GM19452 (cell line): ENCODE data around the gene WNK3.

Experiments used
- ATAC-seq: cut with Tn5 transposase; IDR thresholded peaks from one replicate; pipeline ENCODE4 v1.9.1; 2021; ENCODE audit not compliant: unreplicated experiment

WNK3 gene

DNA sequence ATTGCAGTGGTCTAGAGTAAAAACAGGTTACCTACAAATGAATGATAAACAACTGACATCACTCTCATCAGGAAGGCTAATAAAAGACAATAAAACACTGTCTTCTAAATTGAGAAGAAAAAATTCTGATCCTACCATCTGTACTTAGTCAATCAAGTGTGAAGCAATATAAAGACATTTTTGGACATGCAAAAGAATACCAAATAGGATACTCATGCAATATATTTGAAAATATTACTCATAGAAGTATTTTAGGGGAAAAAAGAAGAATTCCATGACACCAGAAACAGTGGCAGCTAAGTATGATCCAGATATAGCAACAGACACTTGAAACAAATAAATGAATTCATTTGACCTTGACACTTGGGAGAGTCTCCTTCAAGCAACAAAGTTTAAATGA, 111.0 kb downstream of the WNK3 start:
- ATAC-seq, result no peak

DNA sequence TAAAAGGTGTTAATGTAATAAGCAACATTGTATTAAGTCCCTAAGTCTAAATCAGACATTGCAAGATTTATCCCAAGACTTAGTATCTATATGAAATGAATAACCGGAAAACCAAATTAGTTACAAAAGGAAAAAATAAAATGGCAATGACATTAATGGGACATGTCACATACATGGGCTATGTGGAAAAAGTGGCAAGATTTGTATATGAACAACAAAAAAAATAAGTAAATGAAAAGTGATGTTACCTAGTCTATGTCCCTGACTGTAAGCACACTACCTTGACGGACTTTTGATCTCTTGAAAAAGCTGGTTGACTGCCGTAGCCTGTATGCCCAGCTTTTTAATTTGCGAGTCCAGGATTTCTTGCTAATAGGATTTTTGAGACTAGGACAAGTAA, 119.3 kb downstream of the WNK3 start:
- ATAC-seq, result no peak

- no peak for ATAC-seq
These were observed 120.8 kb downstream of the WNK3 start for GRCh38 chrX:54237014-54237413.

- ATAC-seq, result no peak
These were observed 127.3 kb downstream of the WNK3 start for GRCh38 chrX:54230435-54231148.

DNA sequence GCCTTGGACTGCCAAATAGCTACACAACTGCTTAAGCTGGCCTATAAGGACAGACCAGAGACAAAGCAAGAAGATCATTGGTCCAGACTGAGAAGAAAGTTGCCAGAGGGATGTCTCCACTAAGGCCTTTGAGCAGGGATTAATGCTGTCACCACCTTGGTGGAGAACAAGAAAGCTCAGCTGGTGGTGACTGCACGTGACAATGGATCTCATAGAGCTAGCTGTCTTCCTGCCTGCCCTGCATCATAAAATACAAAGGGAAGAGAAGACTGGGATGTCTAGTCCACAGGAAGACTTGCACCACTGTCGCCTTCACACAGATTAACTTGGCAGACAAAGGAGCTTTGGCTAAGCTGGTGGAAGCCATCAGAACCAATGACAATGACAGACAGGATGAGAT, 134.3 kb downstream of the WNK3 start:
- ATAC-seq, result no peak

DNA sequence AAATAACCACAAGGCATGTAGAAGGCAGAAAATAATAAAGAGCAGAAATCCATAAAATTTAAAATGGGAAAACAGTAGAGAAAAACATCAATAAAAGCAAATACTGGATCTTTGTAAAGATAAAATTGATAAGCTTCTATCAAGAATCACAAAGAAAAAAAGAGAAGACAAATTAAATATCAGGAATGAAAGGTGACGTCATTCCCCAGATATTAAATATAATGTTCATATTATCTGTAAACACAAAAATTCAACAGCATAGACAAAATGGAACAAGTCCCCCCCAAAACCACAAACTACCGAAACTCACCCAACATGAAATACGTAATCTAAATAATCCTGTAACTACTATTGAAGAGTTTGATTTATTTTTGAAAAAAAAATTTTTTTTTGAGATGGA, 144.2 kb downstream of the WNK3 start:
- no peak for ATAC-seq

- no peak for ATAC-seq
These were observed 149.3 kb downstream of the WNK3 start for GRCh38 chrX:54208531-54208930.

DNA sequence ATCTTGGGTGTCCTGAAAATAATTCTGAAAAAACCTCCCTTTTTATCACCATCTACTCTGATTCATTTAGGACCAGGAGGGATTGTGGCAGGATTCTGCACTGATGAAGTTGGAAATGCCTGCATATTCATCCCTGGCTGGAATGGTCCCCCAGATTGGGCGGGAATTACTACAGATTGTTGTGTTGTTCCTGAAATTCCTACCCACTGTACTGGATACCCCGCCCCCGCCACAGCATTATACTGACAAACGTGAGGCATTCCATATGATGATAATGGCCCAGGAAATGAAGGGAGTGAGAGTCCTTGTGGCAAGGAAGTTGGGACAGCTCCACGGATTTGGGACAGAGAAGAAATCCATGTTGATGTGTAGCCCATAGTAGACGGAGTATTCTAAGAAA, 159.6 kb downstream of the WNK3 start:
- ATAC-seq, result no peak

GRCh38 chrX:54194982-54195588, 162.8 kb downstream of the WNK3 start:
- no peak for ATAC-seq

- no peak for ATAC-seq
These were observed 164.6 kb downstream of the WNK3 start for GRCh38 chrX:54193085-54193821.

DNA sequence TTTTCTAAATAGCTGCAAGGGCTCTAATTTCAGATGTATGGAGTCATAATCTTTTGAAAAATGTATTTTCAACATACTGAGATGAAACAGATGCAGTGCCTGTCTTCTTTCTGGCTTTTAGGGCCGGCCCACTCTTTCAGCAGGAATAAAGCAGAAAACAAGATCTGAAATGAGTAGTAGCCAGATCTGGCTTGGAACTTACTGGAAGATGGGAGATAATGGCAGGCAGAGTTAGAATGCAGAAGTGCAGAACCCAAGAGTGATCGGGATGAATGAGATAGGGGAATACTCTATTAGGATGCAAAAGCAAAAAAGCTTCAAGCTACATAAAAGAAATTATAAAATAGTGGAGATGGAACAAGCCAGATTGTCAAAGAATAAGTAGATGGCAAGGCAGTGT, 173.4 kb downstream of the WNK3 start:
- no peak for ATAC-seq

- ATAC-seq, result peak; percentile 45
These were observed 174.8 kb downstream of the WNK3 start, which contains the start of gene FAM120C for GRCh38 chrX:54182864-54183613. Gene FAM120C (minus strand): TSS chrX:54183254. CDS start chrX:54183198, 56 bp downstream.

DNA sequence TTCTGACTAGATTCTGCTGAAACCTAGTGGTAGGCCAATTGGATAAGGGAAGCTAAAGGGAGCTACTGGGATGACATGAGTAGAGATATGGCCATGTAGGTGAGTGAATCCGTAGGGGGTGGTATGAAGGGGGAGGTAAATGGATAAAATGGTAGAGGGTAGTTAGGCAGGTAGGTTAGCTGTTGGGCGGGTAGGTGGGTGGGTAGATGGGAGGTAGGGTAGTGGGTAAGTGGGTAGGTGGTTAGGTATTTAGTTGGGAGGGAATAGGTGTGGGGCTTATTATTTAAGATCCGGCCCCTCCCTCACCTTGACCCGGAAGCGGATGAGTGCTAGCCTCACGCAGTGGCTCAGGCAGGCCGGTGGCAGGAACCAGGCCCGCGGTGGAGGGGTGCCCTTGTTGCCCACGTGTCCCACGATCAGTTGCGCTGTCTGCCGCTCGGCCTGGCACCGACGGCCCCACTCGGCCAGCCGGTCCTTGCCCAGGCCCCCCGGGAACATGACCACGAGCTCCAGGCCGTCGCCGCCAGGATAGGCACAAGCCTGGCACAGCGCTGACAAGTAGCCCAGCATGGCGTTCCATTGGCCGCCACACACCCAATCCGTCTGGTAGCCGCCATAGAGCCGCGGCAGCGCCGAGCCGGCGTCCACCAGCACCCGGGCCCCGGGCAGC, 175.5 kb downstream of the WNK3 start:
- ATAC-seq, result peak; percentile 67

DNA sequence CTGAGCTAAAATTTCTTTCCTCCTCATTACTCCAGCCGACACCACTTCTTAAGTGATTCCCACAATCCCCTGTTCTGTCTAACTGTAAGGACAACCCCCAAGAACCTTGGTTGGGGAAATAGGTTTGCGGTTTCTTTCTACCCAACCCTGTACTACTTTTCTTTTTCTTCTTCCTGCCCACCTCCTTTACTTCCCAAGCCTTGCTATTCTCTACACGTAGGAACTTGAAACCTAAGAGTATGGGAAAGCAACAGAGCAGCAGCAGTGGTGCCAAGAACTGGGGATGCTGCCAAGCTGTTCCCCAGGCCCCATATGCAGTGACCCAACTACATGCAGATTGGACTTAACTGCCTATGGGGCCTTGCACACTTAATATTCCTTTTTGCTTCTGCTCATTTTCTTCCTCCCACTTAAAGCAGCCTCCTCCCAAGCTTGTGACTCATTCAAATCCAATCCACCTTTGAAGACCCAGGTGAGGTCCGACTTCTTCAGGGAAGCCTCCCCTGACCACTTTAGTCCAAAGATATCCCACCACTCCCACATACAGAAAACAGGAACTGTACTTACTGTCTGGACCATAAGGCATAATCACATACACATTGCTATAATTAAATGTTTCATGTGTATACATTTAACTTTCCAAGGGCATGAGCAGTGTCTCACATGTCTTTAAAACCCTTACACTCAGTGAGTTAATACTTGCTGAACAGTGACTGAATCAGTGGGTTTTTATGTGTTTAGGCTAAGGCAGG, 176.5 kb downstream of the WNK3 start:
- no peak for ATAC-seq

DNA sequence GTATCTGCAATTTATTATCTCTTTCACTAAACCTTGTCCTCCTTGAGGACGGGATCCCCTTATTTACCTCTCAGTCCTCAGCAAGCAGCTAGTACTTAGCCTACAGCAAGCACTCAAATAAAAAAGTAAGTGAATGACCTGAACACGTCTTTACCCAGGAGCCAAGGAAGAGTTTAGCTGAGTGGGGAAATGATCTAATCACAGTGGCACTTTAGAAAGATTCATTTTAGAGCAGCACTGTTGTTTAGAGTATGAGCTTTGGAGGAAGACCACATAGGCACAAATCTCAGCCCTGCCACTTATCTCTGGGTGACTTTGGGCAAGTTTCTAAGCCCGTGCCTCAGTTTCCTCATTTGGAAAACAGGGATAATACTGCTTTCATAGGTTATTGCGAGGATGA, 177.4 kb downstream of the WNK3 start:
- ATAC-seq, result no peak

DNA sequence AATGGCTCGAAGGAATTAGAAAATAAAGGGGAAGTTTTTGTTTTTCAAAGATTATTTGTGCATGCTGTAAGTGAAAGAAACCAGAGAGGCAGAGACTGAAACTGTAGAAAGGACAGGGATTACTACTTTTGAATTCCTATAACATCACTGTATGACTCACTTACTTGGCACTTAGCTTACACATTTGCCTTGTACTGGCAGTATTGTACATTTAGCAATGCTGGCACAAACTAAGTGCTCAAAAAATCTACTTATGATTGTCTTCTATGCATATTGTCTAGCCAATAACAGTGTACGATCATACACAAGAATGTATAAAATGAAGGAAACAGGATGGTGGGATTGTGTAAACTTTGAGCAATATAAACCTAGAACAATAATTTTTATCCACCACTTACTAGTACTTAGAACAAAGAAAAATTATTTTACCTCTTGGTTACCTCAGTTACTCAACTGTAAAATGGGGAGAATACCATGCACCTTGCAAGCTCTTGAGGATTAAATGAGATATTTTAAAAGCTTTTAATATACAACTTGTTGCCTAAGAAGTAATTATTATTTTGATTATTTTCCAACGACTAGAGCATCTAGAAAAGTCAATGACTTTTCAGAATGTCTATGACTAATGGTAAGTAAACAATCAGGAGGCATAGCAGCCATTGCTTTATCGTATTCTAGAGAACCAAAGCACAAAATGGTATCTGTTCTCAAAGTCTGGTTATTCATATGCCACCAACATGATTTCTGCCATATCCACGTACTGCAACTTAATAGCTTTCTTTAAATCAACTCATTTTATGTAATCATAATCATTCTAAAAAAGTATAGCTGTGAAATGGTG, 179.5 kb downstream of the WNK3 start:
- ATAC-seq, result no peak

DNA sequence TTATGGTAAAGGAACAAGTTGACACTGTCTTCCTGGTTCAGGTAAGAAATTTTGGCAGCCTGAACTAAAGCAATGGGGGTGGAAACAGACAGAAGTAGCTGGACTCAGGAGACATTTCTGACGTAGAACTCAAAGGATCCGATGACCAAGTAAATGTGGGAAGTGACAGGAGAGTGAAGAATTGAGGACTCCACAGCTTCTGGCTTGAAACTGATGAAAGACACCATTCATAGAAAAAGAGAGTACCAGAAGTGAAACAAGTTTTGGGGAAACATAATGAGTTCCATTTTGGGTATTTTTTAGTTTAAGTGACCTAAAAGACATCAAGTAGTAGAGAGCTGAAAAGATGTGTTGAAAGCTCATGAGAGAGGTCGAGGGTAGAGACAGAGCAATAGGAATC, 180.5 kb downstream of the WNK3 start:
- no peak for ATAC-seq

DNA sequence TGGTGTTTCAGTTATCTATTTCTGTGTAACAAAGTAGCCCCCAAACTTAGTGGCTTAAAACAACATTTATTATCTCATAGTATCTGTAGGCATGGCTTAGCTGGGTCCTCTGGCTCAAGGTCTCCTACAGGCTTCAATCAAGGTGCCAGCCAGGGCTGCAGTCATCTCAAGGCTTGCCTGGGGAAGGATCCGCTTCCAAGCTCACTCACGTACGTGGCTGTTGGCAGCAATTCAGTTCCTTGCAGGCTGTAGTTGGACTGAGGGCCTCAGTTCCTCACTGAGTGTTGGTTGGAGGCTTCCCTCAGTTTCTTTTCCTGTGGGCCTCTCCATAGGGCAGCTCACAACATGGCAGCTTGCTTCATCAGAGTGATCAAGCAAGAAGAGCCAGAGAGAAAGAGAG, 184.1 kb downstream of the WNK3 start:
- ATAC-seq, result no peak

DNA sequence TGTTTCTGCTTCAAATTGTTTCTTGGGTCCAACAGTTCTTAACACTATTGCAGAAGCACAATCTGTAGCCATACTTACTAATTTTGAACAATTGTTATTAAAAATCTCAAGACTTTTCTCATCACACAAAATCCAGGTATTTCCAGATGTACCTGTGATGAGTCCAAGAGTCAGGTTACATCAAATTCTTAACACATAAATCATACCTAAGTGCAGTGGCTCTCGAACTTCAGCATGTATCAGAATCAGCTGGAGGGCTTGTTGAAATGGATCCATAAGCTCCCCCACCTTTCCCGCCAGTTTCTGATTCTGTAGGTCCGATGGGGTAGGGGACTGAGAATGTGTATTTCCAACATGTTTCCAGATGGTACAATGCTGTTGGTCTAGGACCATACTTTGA, 185.4 kb downstream of the WNK3 start:
- no peak for ATAC-seq
